Endothelial cell of umbilical vein (primary cell): ENCODE data around the gene UROD.

Source experiments
- CTCF ChIP-seq, 2 donors: IDR thresholded peaks; 1 replicate in 1 of 2; 2 replicates in 1 of 2; pipeline ENCODE4 v1.5.1; 2011; ENCODE audit warnings: low read length in 2 of 2, mild to moderate bottlenecking in 2 of 2, moderate library complexity in 2 of 2, control low read depth in 1 of 2, inconsistent platforms in 1 of 2, low read depth in 1 of 2; ENCODE audit not compliant: insufficient read depth in 1 of 2; ENCODE audit errors: extremely low read depth in 1 of 2
- EZH2 ChIP-seq: IDR thresholded peaks from 2 replicates; pipeline ENCODE4 v1.6.1; 2012; ENCODE audit warnings: borderline replicate concordance, low read depth, mild to moderate bottlenecking, moderate library complexity, low read length, inconsistent platforms; ENCODE audit not compliant: severe bottlenecking
- FOS ChIP-seq: IDR thresholded peaks from 2 replicates; pipeline ENCODE4 v1.6.1; 2011; ENCODE audit warnings: mild to moderate bottlenecking, low read length, moderate library complexity, borderline replicate concordance; ENCODE audit not compliant: insufficient read depth
- JUN ChIP-seq: IDR thresholded peaks from 2 replicates; pipeline ENCODE4 v1.6.1; 2011; ENCODE audit warnings: borderline replicate concordance, low read depth; ENCODE audit not compliant: insufficient read length, insufficient read depth
- POLR2A ChIP-seq: IDR thresholded peaks from 2 replicates; pipeline ENCODE4 v1.6.1; 2012; ENCODE audit warnings: low read depth, mild to moderate bottlenecking, control low read depth, low read length
- POLR2AphosphoS5 ChIP-seq: IDR thresholded peaks from 2 replicates; pipeline ENCODE4 v1.6.1; 2012; ENCODE audit warnings: low read depth, mild to moderate bottlenecking, control low read depth, low read length, moderate library complexity; ENCODE audit not compliant: insufficient read depth

GRCh38 chr1:45038240-45038639, 26.2 kb downstream of the UROD start:
- TF ChIP-seq CTCF (IDR thresholded peaks at IDR 0.05; ENCODE audit: extremely low read depth in 1 of 2, insufficient read depth in 1 of 2, low read depth in 1 of 2, low read length in 2 of 2) (no peak), POLR2A (no peak), POLR2AphosphoS5 (no peak), EZH2 (no peak), FOS (no peak), JUN (no peak)
